Kidney (tissue), 14 donors: ENCODE data around the gene HSD17B12. TPM values are rescaled to one million over a fixed set of nuclear protein-coding genes. Genes with fewer than 3 reads are reported as not detected.
A peak's percentile ranks its signal among the peaks of the same experiment; 100 is the strongest.

Experiments
- DNase-seq, 5 donors: peaks; one replicate each; pipeline ENCODE4 v3.0.0-alpha.2; 2013 to 2020
- FAIRE-seq: peaks from 2 replicates; lab custom pipeline; 2012; peaks lifted over from hg19 to GRCh38; lab: Jason Lieb, UNC
- H3K27ac ChIP-seq, 2 donors: one replicate each; pipeline ENCODE4 v1.7.0; 2013; ENCODE audit warnings: low read depth in 2 of 2, low read length in 2 of 2, inconsistent platforms in 1 of 2
- H3K27me3 ChIP-seq: one replicate; pipeline ENCODE4 v1.7.1; 2013; ENCODE audit warnings: low read length, inconsistent platforms; ENCODE audit not compliant: control insufficient read depth, insufficient read depth
- H3K36me3 ChIP-seq, 3 donors: one replicate each; pipeline versions ENCODE4 v1.7.0 to v1.7.1; 2013; ENCODE audit warnings: low read length in 3 of 3, control low read depth in 1 of 3, inconsistent platforms in 1 of 3; ENCODE audit not compliant: insufficient read depth in 3 of 3, control insufficient read depth in 2 of 3
- H3K4me1 ChIP-seq, 3 donors: one replicate each; pipeline versions ENCODE4 v1.7.0 to v1.7.1; 2013; ENCODE audit warnings: low read length in 3 of 3, inconsistent platforms in 1 of 3, low read depth in 1 of 3; ENCODE audit not compliant: control insufficient read depth in 2 of 3, insufficient read depth in 2 of 3
- H3K4me3 ChIP-seq, 3 donors: one replicate each; pipeline versions ENCODE4 v1.7.0 to v1.8.1; 2013; ENCODE audit warnings: low read length in 3 of 3, control low read depth in 1 of 3, inconsistent platforms in 1 of 3
- H3K9ac ChIP-seq, 3 donors: one replicate each; pipeline versions ENCODE4 v1.7.0 to v1.7.1; 2013; ENCODE audit warnings: low read length in 3 of 3, control low read depth in 1 of 3, inconsistent platforms in 1 of 3
- H3K9me3 ChIP-seq, 3 donors: one replicate each; pipeline versions ENCODE4 v1.7.0 to v1.7.1; 2013; ENCODE audit warnings: low read length in 3 of 3, control low read depth in 1 of 3, inconsistent platforms in 1 of 3; ENCODE audit not compliant: control insufficient read depth in 2 of 3, insufficient read depth in 1 of 3
- CTCF ChIP-seq: IDR thresholded peaks from 3 replicates; pipeline ENCODE4 v1.5.1; 2012; ENCODE audit warnings: mild to moderate bottlenecking, moderate library complexity, borderline replicate concordance; ENCODE audit not compliant: insufficient read depth; ENCODE audit errors: extremely low read depth
- intact Hi-C: fragments of 100-400 bp; cut with DNase I; formaldehyde crosslinking; loops from one replicate; pipeline ENCODE4 v1.11.1; 2022
- polyA plus RNA-seq: library from polyadenylated mRNA; stranded (reverse); fragments of 350-450 nt; fragmentation: Illumina TruSeq; extraction: RNeasy Lipid Tissue Mini Kit (QIAGEN cat#74804); gene quantifications from one replicate; pipeline ENCODE4 v1.2.3, GENCODE V29; 2014; ENCODE audit warnings: low read depth, low replicate concordance; ENCODE audit not compliant: insufficient read depth
- total RNA-seq: library from RNA; stranded (reverse); fragmentation: NEBNext Ultra II Directional; extraction: Animal tissue kit (Norgen Biotek cat#: 25700); gene quantifications from one replicate; pipeline ENCODE4 v1.2.1, GENCODE V29; 2021
- donor health status: control.
- donor health status: control.
- donor health status: control.
- donor health status: control.
- donor health status: control.
- donor health status: DM: yes; HTN: yes; CAD: no.
- donor health status: Normal renal cell carcinoma (clear cell type).

HSD17B12 gene
- total and polyA plus RNA-seq, 2 donors from 2014 or later, result 76.9 to 100 TPM

GRCh38 chr11:43738600-43739409 lies 58.3 kb downstream of the HSD17B12 start:
- FAIRE-seq (no peak), DNase-seq (peak in 3 of 5 donors; percentile 45 to 82 (median 81))
- TF ChIP-seq CTCF, result no peak
- Histone ChIP-seq H3K4me3 (no peak overlapping the region), H3K36me3 (peaks cover 0 to 6% (median 0%) of the 10 kb centered on the region in 3 donors), H3K9ac (no peak overlapping the region), H3K27me3 (no peaks in the 10 kb centered on the region), H3K9me3 (no peaks in the 10 kb centered on the region), H3K4me1 (peaks cover 0 to 3% (median 0%) of the 10 kb centered on the region in 3 donors), H3K27ac (no peak overlapping the region)
- intact Hi-C loops, result no loop called here

- Histone ChIP-seq H3K4me1 (no peaks in the 10 kb centered on the region), H3K4me3 (no peak overlapping the region), H3K36me3 (no peaks in the 10 kb centered on the region), H3K9ac (no peak overlapping the region), H3K27ac (no peak overlapping the region), H3K9me3 (no peaks in the 10 kb centered on the region), H3K27me3 (no peaks in the 10 kb centered on the region)
- FAIRE-seq (no peak), DNase-seq (no peak)
- no peak for TF ChIP-seq CTCF
- intact Hi-C loops, result no loop called here
Measured at GRCh38 chr11:43746670-43747069, 66.1 kb downstream of the HSD17B12 start.

- no peak overlapping the region for H3K4me3 ChIP-seq
- DNase-seq (no peak), FAIRE-seq (no peak)
- H3K4me1 ChIP-seq, result no peaks in the 10 kb centered on the region
- no peaks in the 10 kb centered on the region for H3K36me3 ChIP-seq
- H3K27ac ChIP-seq, result no peak overlapping the region
- H3K9me3 ChIP-seq, result no peaks in the 10 kb centered on the region
- intact Hi-C loops, result no loop called here
- TF ChIP-seq CTCF, result no peak
- no peaks in the 10 kb centered on the region for H3K27me3 ChIP-seq
- no peak overlapping the region for H3K9ac ChIP-seq
Measured at GRCh38 chr11:43747130-43747802, 66.7 kb downstream of the HSD17B12 start.
